DND-41 (cell line): Measurements from ENCODE around the gene RAPGEF5.

ENCODE experiments used
- ATAC-seq: fragments of 200-7000 bp; cut with Tn5 transposase; 3 replicates; pipeline ENCODE4 v1.9.1; 2021; ENCODE audit warnings: low read depth; ENCODE audit not compliant: insufficient read depth
- DNase-seq: peaks from one replicate; pipeline ENCODE4 v3.0.0-alpha.2; 2020
- H2AFZ ChIP-seq: 2 replicates; pipeline ENCODE4 v1.6.0; 2012; ENCODE audit warnings: low read depth, low read length
- H3K27ac ChIP-seq: 2 replicates; pipeline ENCODE4 v1.5.1; 2012; ENCODE audit warnings: low read length, inconsistent platforms
- H3K27me3 ChIP-seq: fragments of 200-600 bp; sonication (generic); 2 replicates; pipeline ENCODE4 v1.6.0; 2012; ENCODE audit warnings: low read length, mild to moderate bottlenecking, inconsistent platforms; ENCODE audit not compliant: insufficient read depth, poor library complexity
- H3K36me3 ChIP-seq: 2 replicates; pipeline ENCODE4 v1.5.1; 2012; ENCODE audit warnings: low read length, inconsistent platforms; ENCODE audit not compliant: insufficient read depth
- H3K4me1 ChIP-seq: 2 replicates; pipeline ENCODE4 v1.5.1; 2012; ENCODE audit warnings: mild to moderate bottlenecking, low read length; ENCODE audit not compliant: insufficient read depth
- H3K4me2 ChIP-seq: 2 replicates; pipeline ENCODE4 v1.6.0; 2012; ENCODE audit warnings: mild to moderate bottlenecking, moderate library complexity, low read length, inconsistent platforms; ENCODE audit not compliant: insufficient read depth
- H3K4me3 ChIP-seq, 2 experiments: fragments of 200-600 bp in 1 of 2; shearing (Covaris generic) in 1 of 2; 2 replicates each; pipeline ENCODE4 v1.5.1; 2012 to 2016; ENCODE audit warnings: inconsistent platforms in 2 of 2, low read length in 2 of 2, mild to moderate bottlenecking in 2 of 2, low read depth in 1 of 2, moderate library complexity in 1 of 2
- H3K79me2 ChIP-seq: 2 replicates; pipeline ENCODE4 v1.6.0; 2012; ENCODE audit warnings: low read length, inconsistent platforms; ENCODE audit not compliant: insufficient read depth
- H3K9ac ChIP-seq: 2 replicates; pipeline ENCODE4 v1.6.0; 2012; ENCODE audit warnings: low read depth, mild to moderate bottlenecking, inconsistent platforms, low read length, moderate library complexity
- H3K9me3 ChIP-seq: 2 replicates; pipeline ENCODE4 v1.5.1; 2012; ENCODE audit warnings: low read length, moderate library complexity, mild to moderate bottlenecking, inconsistent platforms; ENCODE audit not compliant: insufficient read depth, severe bottlenecking
- H4K20me1 ChIP-seq: 2 replicates; pipeline ENCODE4 v1.6.0; 2012; ENCODE audit warnings: low read length; ENCODE audit not compliant: insufficient read depth
- CTCF ChIP-seq: IDR thresholded peaks from 2 replicates; pipeline ENCODE4 v1.5.1; 2012; ENCODE audit warnings: borderline replicate concordance, low read length, moderate library complexity, mild to moderate bottlenecking; ENCODE audit not compliant: poor library complexity, severe bottlenecking; ENCODE audit errors: extremely low read depth
- EZH2 ChIP-seq: IDR thresholded peaks from 3 replicates; pipeline ENCODE4 v1.6.1; 2012; ENCODE audit warnings: borderline replicate concordance, low read depth, mild to moderate bottlenecking, moderate library complexity, low read length, inconsistent platforms; ENCODE audit not compliant: severe bottlenecking

Gene RAPGEF5

GRCh38 chr7:22201186-22201880 is 155.6 kb downstream of the RAPGEF5 start:
- Histone ChIP-seq H4K20me1 (no peaks in the 10 kb centered on the region), H3K27me3 (no peaks in the 10 kb centered on the region), H3K4me2 (no peak overlapping the region), H2AFZ (no peak overlapping the region), H3K79me2 (no peaks in the 10 kb centered on the region; the same call in 1 of the 2 replicates), H3K4me1 (no peaks in the 10 kb centered on the region), H3K9ac (no peak overlapping the region), H3K36me3 (peaks cover 70% of the 10 kb centered on the region), H3K4me3 (no peak overlapping the region), H3K27ac (peak overlapping the region; percentile 28; the same call in 1 of the 2 replicates), H3K9me3 (no peaks in the 10 kb centered on the region)
- DNase-seq (no peak), ATAC-seq (no peak)
- TF ChIP-seq EZH2 (no peak), CTCF (no peak)

GRCh38 chr7:22200777-22201176 is 156.2 kb downstream of the RAPGEF5 start:
- no peaks in the 10 kb centered on the region for H3K9me3 ChIP-seq
- no peaks in the 10 kb centered on the region; the same call in 1 of the 2 replicates for H3K79me2 ChIP-seq
- H3K27me3 ChIP-seq, result no peaks in the 10 kb centered on the region
- H3K4me1 ChIP-seq, result no peaks in the 10 kb centered on the region
- ATAC-seq (no peak), DNase-seq (no peak)
- H3K4me3 ChIP-seq, result no peak overlapping the region
- no peak overlapping the region for H3K27ac ChIP-seq
- TF ChIP-seq EZH2 (no peak), CTCF (no peak)
- H3K4me2 ChIP-seq, result no peak overlapping the region
- H4K20me1 ChIP-seq, result no peaks in the 10 kb centered on the region
- H3K36me3 ChIP-seq, result peaks cover 73% of the 10 kb centered on the region
- no peak overlapping the region for H3K9ac ChIP-seq
- H2AFZ ChIP-seq, result no peak overlapping the region

GRCh38 chr7:22200238-22200637 is 156.7 kb downstream of the RAPGEF5 start:
- ATAC-seq, result no peak
- TF ChIP-seq EZH2 (no peak), CTCF (no peak)
- no peak overlapping the region for H3K9ac ChIP-seq
- DNase-seq, result no peak
- no peaks in the 10 kb centered on the region for H3K27me3 ChIP-seq
- H3K79me2 ChIP-seq, result no peaks in the 10 kb centered on the region; the same call in 1 of the 2 replicates
- H3K27ac ChIP-seq, result no peak overlapping the region
- no peaks in the 10 kb centered on the region for H3K9me3 ChIP-seq
- H3K36me3 ChIP-seq, result peaks cover 79% of the 10 kb centered on the region
- H3K4me3 ChIP-seq, result no peak overlapping the region
- H4K20me1 ChIP-seq, result no peaks in the 10 kb centered on the region
- no peak overlapping the region for H2AFZ ChIP-seq
- H3K4me2 ChIP-seq, result no peak overlapping the region
- no peaks in the 10 kb centered on the region for H3K4me1 ChIP-seq
